GM10847 (cell line): ENCODE results near the gene UBAC2.

Experiments
- POLR2A ChIP-seq: IDR thresholded peaks from 2 replicates; pipeline ENCODE4 v1.6.1; 2011; ENCODE audit not compliant: insufficient read length; ENCODE audit errors: extremely low read depth

The UBAC2 gene

GRCh38 chr13:99389520-99390304 is 189.1 kb downstream of the UBAC2 start:
- no peak for TF ChIP-seq POLR2A

- no peak for TF ChIP-seq POLR2A
These were observed 189.9 kb downstream of the UBAC2 start for GRCh38 chr13:99390601-99391000.

GRCh38 chr13:99391781-99392469 is 191.3 kb downstream of the UBAC2 start:
- no peak for TF ChIP-seq POLR2A

GRCh38 chr13:99392470-99393135 is 191.9 kb downstream of the UBAC2 start:
- no peak for TF ChIP-seq POLR2A

- no peak for TF ChIP-seq POLR2A
These were observed 193.4 kb downstream of the UBAC2 start for GRCh38 chr13:99393791-99394735.

GRCh38 chr13:99395436-99395835 is 194.8 kb downstream of the UBAC2 start:
- no peak for TF ChIP-seq POLR2A

- no peak for TF ChIP-seq POLR2A
These were observed 195.8 kb downstream of the UBAC2 start for GRCh38 chr13:99396446-99396845.

GRCh38 chr13:99398071-99398470 is 197.4 kb downstream of the UBAC2 start:
- no peak for TF ChIP-seq POLR2A

- TF ChIP-seq POLR2A: no peak
These were observed 198.4 kb downstream of the UBAC2 start for GRCh38 chr13:99398916-99399622.

- TF ChIP-seq POLR2A: no peak
These were observed 198.9 kb downstream of the UBAC2 start for GRCh38 chr13:99399623-99399974.

- no peak for TF ChIP-seq POLR2A
These were observed 202.9 kb downstream of the UBAC2 start for GRCh38 chr13:99403458-99403971.

GRCh38 chr13:99404005-99404755 is 203.5 kb downstream of the UBAC2 start:
- TF ChIP-seq POLR2A: no peak

GRCh38 chr13:99405966-99406365 is 205.3 kb downstream of the UBAC2 start:
- no peak for TF ChIP-seq POLR2A

GRCh38 chr13:99406799-99407201 is 206.1 kb downstream of the UBAC2 start:
- TF ChIP-seq POLR2A: no peak
